Endodermal cell (in vitro differentiated cells): ENCODE data around the gene SLC25A22. TPM values are rescaled to one million over a fixed set of nuclear protein-coding genes. Genes with fewer than 3 reads are reported as not detected.

Source experiments
- DNase-seq: peaks from one replicate; pipeline ENCODE4 v3.0.0-alpha.2; 2017
- H3K27ac ChIP-seq: 2 replicates; pipeline ENCODE4 v1.5.1; 2013; ENCODE audit warnings: mild to moderate bottlenecking, low read depth, low read length, moderate library complexity
- H3K27me3 ChIP-seq: 2 replicates; pipeline ENCODE4 v1.6.1; 2013; ENCODE audit warnings: mild to moderate bottlenecking, low read length, moderate library complexity; ENCODE audit not compliant: insufficient read depth, control insufficient read depth, poor library complexity, severe bottlenecking
- H3K36me3 ChIP-seq: 2 replicates; pipeline ENCODE4 v1.7.0; 2013; ENCODE audit warnings: mild to moderate bottlenecking, low read length, moderate library complexity; ENCODE audit not compliant: control insufficient read depth, insufficient read depth
- H3K4me1 ChIP-seq: one replicate; pipeline ENCODE4 v1.7.0; 2013; ENCODE audit warnings: low read length; ENCODE audit not compliant: control insufficient read depth, insufficient read depth
- H3K4me3 ChIP-seq: 2 replicates; pipeline ENCODE4 v1.5.1; 2013; ENCODE audit warnings: mild to moderate bottlenecking, low read length, moderate library complexity
- H3K9ac ChIP-seq: 2 replicates; pipeline ENCODE4 v1.6.1; 2013; ENCODE audit warnings: mild to moderate bottlenecking, low read length, moderate library complexity; ENCODE audit not compliant: poor library complexity, severe bottlenecking; ENCODE audit errors: extremely low read depth
- H3K9me3 ChIP-seq: 2 replicates; pipeline ENCODE4 v1.6.1; 2013; ENCODE audit warnings: mild to moderate bottlenecking, low read length, moderate library complexity; ENCODE audit not compliant: control insufficient read depth
- H3K27ac Mint-ChIP-seq: 2 replicates; pipeline ENCODE4 v1.8.0; 2020; ENCODE audit warnings: mixed read lengths
- H3K27me3 Mint-ChIP-seq: 2 replicates; pipeline ENCODE4 v1.8.0; 2021; ENCODE audit warnings: mild to moderate bottlenecking, mixed read lengths; ENCODE audit not compliant: insufficient read depth
- H3K36me3 Mint-ChIP-seq: 2 replicates; pipeline ENCODE4 v1.8.0; 2020; ENCODE audit warnings: low read depth, mixed read lengths
- H3K4me1 Mint-ChIP-seq: 2 replicates; pipeline ENCODE4 v1.8.0; 2020; ENCODE audit warnings: mixed read lengths
- H3K4me3 Mint-ChIP-seq: 2 replicates; pipeline ENCODE4 v1.8.0; 2020; ENCODE audit warnings: mild to moderate bottlenecking, moderate library complexity, mixed read lengths
- H3K9me3 Mint-ChIP-seq: 2 replicates; pipeline ENCODE4 v1.8.0; 2020; ENCODE audit warnings: mild to moderate bottlenecking, mixed read lengths
- CTCF ChIP-seq: fragments of 200-600 bp; sonication (generic); conservative IDR thresholded peaks from 2 replicates; pipeline ENCODE4 v1.5.0; 2021; ENCODE audit warnings: antibody characterized with exemption, mild to moderate bottlenecking
- WGBS, 2 experiments: methylation state at CpG; one replicate each; pipeline versions ENCODE4 v1.1.5 to v1.1.7; 2013; ENCODE audit warnings: missing lambda C conversion rate in 2 of 2, mixed read lengths in 1 of 2; ENCODE audit not compliant: insufficient coverage in 1 of 2, insufficient read length in 1 of 2; 5-methylcytosine and 5-hydroxymethylcytosine counted together
- total RNA-seq, 2 donors: library from RNA; stranded (reverse); fragmentation: NEBNext Ultra II Directional in 1 of 2; extraction: Animal tissue kit (Norgen Biotek cat#: 25700) in 1 of 2; gene quantifications; 2 replicates in 1 of 2; 3 replicates in 1 of 2; pipeline ENCODE4 v1.2.1, GENCODE V29; 2021

Gene SLC25A22
- total RNA-seq, 2 donors from 2014 or later: 46.5 to 56.2 TPM

- H3K9me3 Mint-ChIP-seq: no peaks in the 10 kb centered on the region
- Histone ChIP-seq H3K27me3 (peaks cover 49% of the 10 kb centered on the region), H3K4me1 (peaks cover 7% of the 10 kb centered on the region), H3K27ac (no peak overlapping the region), H3K36me3 (no peaks in the 10 kb centered on the region), H3K4me3 (no peak overlapping the region), H3K9me3 (no peaks in the 10 kb centered on the region), H3K9ac (no peak overlapping the region)
- peaks cover 15% of the 10 kb centered on the region for H3K4me1 Mint-ChIP-seq
- no peak overlapping the region for H3K27ac Mint-ChIP-seq
- WGBS, 2 experiments: 91 to 94% methylated on average over 7 to 12 of the region's 12 CpGs
- no peak overlapping the region for H3K4me3 Mint-ChIP-seq
- TF ChIP-seq CTCF: no peak
- peaks cover 32% of the 10 kb centered on the region for H3K27me3 Mint-ChIP-seq
- DNase-seq: no peak
- peaks cover 13% of the 10 kb centered on the region for H3K36me3 Mint-ChIP-seq
Observed at GRCh38 chr11:825366-826226, 27.5 kb upstream of the SLC25A22 start.

GRCh38 chr11:824942-825341, 26.9 kb upstream of the SLC25A22 start:
- H3K9me3 Mint-ChIP-seq: no peaks in the 10 kb centered on the region
- Histone ChIP-seq H3K36me3 (no peaks in the 10 kb centered on the region), H3K9me3 (no peaks in the 10 kb centered on the region), H3K27ac (no peak overlapping the region), H3K4me3 (no peak overlapping the region), H3K4me1 (peaks cover 7% of the 10 kb centered on the region), H3K9ac (no peak overlapping the region), H3K27me3 (peaks cover 45% of the 10 kb centered on the region)
- WGBS, 2 experiments: 94% methylated on average over 2 to 11 of the region's 11 CpGs
- H3K27me3 Mint-ChIP-seq: peaks cover 26% of the 10 kb centered on the region
- peaks cover 15% of the 10 kb centered on the region for H3K4me1 Mint-ChIP-seq
- peaks cover 13% of the 10 kb centered on the region for H3K36me3 Mint-ChIP-seq
- DNase-seq: no peak
- no peak overlapping the region for H3K4me3 Mint-ChIP-seq
- no peak for TF ChIP-seq CTCF
- no peak overlapping the region for H3K27ac Mint-ChIP-seq

GRCh38 chr11:824292-824880, 26.3 kb upstream of the SLC25A22 start:
- Histone ChIP-seq H3K36me3 (no peaks in the 10 kb centered on the region), H3K27ac (no peak overlapping the region), H3K4me1 (peaks cover 4% of the 10 kb centered on the region), H3K9me3 (no peaks in the 10 kb centered on the region), H3K9ac (no peak overlapping the region), H3K4me3 (no peak overlapping the region), H3K27me3 (peaks cover 39% of the 10 kb centered on the region)
- no peak for DNase-seq
- TF ChIP-seq CTCF: no peak
- peaks cover 13% of the 10 kb centered on the region for H3K36me3 Mint-ChIP-seq
- H3K9me3 Mint-ChIP-seq: no peaks in the 10 kb centered on the region
- H3K4me3 Mint-ChIP-seq: no peak overlapping the region
- no peak overlapping the region for H3K27ac Mint-ChIP-seq
- WGBS, 2 experiments: 95 to 96% methylated on average over 38 to 59 of the region's 59 CpGs
- peaks cover 15% of the 10 kb centered on the region for H3K4me1 Mint-ChIP-seq
- H3K27me3 Mint-ChIP-seq: peaks cover 22% of the 10 kb centered on the region
